ENCODE data around the gene PTPRM. TPM values are rescaled to one million over a fixed set of nuclear protein-coding genes. Genes with fewer than 3 reads are reported as not detected.

The PTPRM gene
- total RNA-seq, 1 experiment from 2014 or later: 11.1 TPM

DNA sequence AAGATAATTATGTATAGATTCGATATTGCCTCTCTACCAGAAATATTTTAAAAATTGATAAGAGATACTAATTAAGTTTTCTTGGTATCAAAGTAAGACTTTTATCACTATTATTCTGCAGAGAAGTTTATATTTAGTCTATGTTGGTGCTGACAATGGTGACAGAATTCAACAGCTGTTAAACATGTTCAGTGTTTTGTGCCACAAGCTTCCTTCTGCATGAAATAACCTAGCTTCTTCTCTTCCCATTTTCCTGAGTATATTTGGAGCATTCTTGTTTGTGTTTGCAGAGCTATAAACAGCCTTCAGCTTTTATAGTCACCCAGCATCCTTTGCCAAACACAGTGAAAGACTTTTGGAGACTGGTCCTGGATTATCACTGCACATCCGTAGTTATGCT lies 812.9 kb downstream of the PTPRM start:
- H3K4me1 Mint-ChIP-seq: peaks cover 11% of the 10 kb centered on the region; the same call in 1 of the 2 replicates
- H3K4me3 Mint-ChIP-seq: no peak overlapping the region
- H3K36me3 Mint-ChIP-seq: no peaks in the 10 kb centered on the region
- ATAC-seq (no peak), DNase-seq (ENCODE audit: low spot score) (no peak)
- H3K27ac Mint-ChIP-seq: no peak overlapping the region
- POLR2A ChIA-PET: no interaction called here
- CTCF ChIA-PET: interaction anchor here (2.0 kb wide), 1 partner anchor 10 kb away, joined by 9 read pairs; no protein-coding TSS in a partner anchor
- H3K9me3 Mint-ChIP-seq: no peaks in the 10 kb centered on the region
- H3K27me3 Mint-ChIP-seq (ENCODE audit: low read depth): no peaks in the 10 kb centered on the region
- TF ChIP-seq GABPB1 (CRISPR knock-in tag; IDR thresholded peaks at IDR 0.05) (no peak), GTF2I (CRISPR knock-in tag; conservative IDR thresholded peaks at IDR 0.05) (no peak), SOX15 (CRISPR knock-in tag; IDR thresholded peaks at IDR 0.05) (no peak)
- TF ChIP-seq, protein P1, sequence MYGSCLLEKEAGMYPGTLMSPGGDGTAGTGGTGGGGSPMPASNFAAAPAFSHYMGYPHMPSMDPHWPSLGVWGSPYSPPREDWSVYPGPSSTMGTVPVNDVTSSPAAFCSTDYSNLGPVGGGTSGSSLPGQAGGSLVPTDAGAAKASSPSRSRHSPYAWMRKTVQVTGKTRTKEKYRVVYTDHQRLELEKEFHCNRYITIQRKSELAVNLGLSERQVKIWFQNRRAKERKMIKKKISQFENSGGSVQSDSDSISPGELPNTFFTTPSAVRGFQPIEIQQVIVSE (CRISPR knock-in tag; IDR thresholded peaks at IDR 0.05; ENCODE audit: borderline replicate concordance): no peak
- TF ChIP-seq, protein P2, sequence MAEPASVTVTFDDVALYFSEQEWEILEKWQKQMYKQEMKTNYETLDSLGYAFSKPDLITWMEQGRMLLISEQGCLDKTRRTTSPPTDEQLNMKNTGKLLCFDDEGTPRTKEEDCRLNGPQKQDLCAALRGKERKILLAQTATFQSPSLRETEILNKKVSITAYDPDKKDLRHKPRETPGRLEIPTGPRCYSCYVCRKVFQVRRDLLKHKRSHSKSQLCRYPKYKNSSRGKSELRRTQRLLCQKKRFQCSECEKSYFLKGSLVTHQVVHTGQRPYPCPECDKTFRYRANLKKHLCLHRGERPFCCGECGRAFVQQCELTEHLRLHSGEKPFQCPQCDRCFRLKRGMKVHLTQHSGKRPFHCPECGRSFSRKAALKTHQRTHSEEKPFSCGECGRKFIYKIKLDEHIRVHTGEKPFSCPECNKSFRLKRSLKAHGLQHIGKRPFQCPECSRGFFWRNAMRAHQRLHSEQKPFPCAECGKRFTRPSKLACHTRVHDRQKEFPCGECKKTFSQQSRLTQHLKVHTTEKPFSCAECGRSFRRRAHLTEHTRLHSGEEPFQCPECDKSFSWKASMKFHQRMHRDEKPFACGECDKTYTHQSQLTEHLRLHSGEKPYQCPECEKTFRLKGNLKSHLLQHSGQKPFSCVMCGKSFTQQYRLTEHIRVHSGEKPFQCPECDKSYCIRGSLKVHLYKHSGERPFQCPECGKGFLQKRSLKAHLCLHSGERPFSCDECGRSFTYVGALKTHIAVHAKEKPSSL (CRISPR knock-in tag; conservative IDR thresholded peaks at IDR 0.05): no peak

DNA sequence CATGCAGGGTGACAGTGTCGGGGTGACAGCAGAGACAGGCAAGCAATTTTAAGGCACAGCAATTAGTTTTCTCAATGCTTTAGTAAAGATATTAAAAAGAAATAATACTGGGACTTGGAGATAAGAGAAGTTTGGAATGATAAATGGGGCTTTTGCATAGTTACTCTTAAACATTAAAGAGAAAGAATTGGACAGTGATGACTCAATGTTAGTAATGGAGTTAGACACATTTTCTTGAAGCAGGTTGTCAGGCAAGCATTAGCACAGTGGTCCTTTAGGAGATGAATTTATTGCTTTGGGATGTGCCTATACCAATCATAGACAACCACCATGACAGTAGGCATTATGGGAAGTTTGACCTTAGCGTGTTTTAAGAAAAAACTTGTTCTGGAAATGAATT lies 813.8 kb downstream of the PTPRM start:
- ChIA-PET POLR2A (no interaction called here), CTCF (interaction anchor here (2.0 kb wide), 1 partner anchor 9 kb away, joined by 9 read pairs; no protein-coding TSS in a partner anchor)
- H3K9me3 Mint-ChIP-seq: no peaks in the 10 kb centered on the region
- DNase-seq (ENCODE audit: low spot score) (no peak), ATAC-seq (no peak)
- no peak overlapping the region for H3K27ac Mint-ChIP-seq
- H3K27me3 Mint-ChIP-seq (ENCODE audit: low read depth): no peaks in the 10 kb centered on the region
- no peak overlapping the region for H3K4me3 Mint-ChIP-seq
- peaks cover 20% of the 10 kb centered on the region for H3K4me1 Mint-ChIP-seq
- TF ChIP-seq FOXK1 (CRISPR knock-in tag; IDR thresholded peaks at IDR 0.05) (no peak), RORB (CRISPR knock-in tag; IDR thresholded peaks at IDR 0.05) (no peak), SMAD4 (CRISPR knock-in tag; IDR thresholded peaks at IDR 0.05) (no peak), TCF7 (CRISPR knock-in tag; IDR thresholded peaks at IDR 0.05; ENCODE audit: low read depth) (no peak), FOXJ3 (CRISPR knock-in tag; IDR thresholded peaks at IDR 0.05; ENCODE audit: borderline replicate concordance) (no peak), GABPB1 (CRISPR knock-in tag; IDR thresholded peaks at IDR 0.05) (no peak), TEAD1 (CRISPR knock-in tag; IDR thresholded peaks at IDR 0.05) (no peak), ELF4 (CRISPR knock-in tag; IDR thresholded peaks at IDR 0.05; ENCODE audit: low read depth) (no peak)
- TF ChIP-seq, protein P3, sequence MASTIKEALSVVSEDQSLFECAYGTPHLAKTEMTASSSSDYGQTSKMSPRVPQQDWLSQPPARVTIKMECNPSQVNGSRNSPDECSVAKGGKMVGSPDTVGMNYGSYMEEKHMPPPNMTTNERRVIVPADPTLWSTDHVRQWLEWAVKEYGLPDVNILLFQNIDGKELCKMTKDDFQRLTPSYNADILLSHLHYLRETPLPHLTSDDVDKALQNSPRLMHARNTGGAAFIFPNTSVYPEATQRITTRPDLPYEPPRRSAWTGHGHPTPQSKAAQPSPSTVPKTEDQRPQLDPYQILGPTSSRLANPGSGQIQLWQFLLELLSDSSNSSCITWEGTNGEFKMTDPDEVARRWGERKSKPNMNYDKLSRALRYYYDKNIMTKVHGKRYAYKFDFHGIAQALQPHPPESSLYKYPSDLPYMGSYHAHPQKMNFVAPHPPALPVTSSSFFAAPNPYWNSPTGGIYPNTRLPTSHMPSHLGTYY (CRISPR knock-in tag; IDR thresholded peaks at IDR 0.05): no peak
- TF ChIP-seq, protein P4, sequence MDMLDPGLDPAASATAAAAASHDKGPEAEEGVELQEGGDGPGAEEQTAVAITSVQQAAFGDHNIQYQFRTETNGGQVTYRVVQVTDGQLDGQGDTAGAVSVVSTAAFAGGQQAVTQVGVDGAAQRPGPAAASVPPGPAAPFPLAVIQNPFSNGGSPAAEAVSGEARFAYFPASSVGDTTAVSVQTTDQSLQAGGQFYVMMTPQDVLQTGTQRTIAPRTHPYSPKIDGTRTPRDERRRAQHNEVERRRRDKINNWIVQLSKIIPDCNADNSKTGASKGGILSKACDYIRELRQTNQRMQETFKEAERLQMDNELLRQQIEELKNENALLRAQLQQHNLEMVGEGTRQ (CRISPR knock-in tag; IDR thresholded peaks at IDR 0.05): no peak
- TF ChIP-seq, protein P5, sequence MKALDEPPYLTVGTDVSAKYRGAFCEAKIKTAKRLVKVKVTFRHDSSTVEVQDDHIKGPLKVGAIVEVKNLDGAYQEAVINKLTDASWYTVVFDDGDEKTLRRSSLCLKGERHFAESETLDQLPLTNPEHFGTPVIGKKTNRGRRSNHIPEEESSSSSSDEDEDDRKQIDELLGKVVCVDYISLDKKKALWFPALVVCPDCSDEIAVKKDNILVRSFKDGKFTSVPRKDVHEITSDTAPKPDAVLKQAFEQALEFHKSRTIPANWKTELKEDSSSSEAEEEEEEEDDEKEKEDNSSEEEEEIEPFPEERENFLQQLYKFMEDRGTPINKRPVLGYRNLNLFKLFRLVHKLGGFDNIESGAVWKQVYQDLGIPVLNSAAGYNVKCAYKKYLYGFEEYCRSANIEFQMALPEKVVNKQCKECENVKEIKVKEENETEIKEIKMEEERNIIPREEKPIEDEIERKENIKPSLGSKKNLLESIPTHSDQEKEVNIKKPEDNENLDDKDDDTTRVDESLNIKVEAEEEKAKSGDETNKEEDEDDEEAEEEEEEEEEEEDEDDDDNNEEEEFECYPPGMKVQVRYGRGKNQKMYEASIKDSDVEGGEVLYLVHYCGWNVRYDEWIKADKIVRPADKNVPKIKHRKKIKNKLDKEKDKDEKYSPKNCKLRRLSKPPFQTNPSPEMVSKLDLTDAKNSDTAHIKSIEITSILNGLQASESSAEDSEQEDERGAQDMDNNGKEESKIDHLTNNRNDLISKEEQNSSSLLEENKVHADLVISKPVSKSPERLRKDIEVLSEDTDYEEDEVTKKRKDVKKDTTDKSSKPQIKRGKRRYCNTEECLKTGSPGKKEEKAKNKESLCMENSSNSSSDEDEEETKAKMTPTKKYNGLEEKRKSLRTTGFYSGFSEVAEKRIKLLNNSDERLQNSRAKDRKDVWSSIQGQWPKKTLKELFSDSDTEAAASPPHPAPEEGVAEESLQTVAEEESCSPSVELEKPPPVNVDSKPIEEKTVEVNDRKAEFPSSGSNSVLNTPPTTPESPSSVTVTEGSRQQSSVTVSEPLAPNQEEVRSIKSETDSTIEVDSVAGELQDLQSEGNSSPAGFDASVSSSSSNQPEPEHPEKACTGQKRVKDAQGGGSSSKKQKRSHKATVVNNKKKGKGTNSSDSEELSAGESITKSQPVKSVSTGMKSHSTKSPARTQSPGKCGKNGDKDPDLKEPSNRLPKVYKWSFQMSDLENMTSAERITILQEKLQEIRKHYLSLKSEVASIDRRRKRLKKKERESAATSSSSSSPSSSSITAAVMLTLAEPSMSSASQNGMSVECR (CRISPR knock-in tag; IDR thresholded peaks at IDR 0.05; ENCODE audit: borderline replicate concordance): no peak
- TF ChIP-seq, protein P6, sequence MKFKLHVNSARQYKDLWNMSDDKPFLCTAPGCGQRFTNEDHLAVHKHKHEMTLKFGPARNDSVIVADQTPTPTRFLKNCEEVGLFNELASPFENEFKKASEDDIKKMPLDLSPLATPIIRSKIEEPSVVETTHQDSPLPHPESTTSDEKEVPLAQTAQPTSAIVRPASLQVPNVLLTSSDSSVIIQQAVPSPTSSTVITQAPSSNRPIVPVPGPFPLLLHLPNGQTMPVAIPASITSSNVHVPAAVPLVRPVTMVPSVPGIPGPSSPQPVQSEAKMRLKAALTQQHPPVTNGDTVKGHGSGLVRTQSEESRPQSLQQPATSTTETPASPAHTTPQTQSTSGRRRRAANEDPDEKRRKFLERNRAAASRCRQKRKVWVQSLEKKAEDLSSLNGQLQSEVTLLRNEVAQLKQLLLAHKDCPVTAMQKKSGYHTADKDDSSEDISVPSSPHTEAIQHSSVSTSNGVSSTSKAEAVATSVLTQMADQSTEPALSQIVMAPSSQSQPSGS (CRISPR knock-in tag; IDR thresholded peaks at IDR 0.05; ENCODE audit: borderline replicate concordance, low read depth): no peak
- TF ChIP-seq, protein P7, sequence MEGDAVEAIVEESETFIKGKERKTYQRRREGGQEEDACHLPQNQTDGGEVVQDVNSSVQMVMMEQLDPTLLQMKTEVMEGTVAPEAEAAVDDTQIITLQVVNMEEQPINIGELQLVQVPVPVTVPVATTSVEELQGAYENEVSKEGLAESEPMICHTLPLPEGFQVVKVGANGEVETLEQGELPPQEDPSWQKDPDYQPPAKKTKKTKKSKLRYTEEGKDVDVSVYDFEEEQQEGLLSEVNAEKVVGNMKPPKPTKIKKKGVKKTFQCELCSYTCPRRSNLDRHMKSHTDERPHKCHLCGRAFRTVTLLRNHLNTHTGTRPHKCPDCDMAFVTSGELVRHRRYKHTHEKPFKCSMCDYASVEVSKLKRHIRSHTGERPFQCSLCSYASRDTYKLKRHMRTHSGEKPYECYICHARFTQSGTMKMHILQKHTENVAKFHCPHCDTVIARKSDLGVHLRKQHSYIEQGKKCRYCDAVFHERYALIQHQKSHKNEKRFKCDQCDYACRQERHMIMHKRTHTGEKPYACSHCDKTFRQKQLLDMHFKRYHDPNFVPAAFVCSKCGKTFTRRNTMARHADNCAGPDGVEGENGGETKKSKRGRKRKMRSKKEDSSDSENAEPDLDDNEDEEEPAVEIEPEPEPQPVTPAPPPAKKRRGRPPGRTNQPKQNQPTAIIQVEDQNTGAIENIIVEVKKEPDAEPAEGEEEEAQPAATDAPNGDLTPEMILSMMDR (IDR thresholded peaks at IDR 0.05): no peak
- no peaks in the 10 kb centered on the region for H3K36me3 Mint-ChIP-seq
